Kidney (tissue), 14 donors: ENCODE results near the gene KIAA1586. TPM values are rescaled to one million over a fixed set of nuclear protein-coding genes. Genes with fewer than 3 reads are reported as not detected.
"Not testable (repeated sequence)": the region's sequence is repeated elsewhere in the genome, so short reads cannot be mapped to it uniquely, and the experiment has no call there.

Source experiments
- DNase-seq, 5 donors: peaks; one replicate each; pipeline ENCODE4 v3.0.0-alpha.2; 2013 to 2020
- FAIRE-seq: peaks from 2 replicates; lab custom pipeline; 2012; peaks lifted over from hg19 to GRCh38; lab: Jason Lieb, UNC
- H3K27ac ChIP-seq, 2 donors: one replicate each; pipeline ENCODE4 v1.7.0; 2013; ENCODE audit warnings: low read depth in 2 of 2, low read length in 2 of 2, inconsistent platforms in 1 of 2
- H3K27me3 ChIP-seq: one replicate; pipeline ENCODE4 v1.7.1; 2013; ENCODE audit warnings: low read length, inconsistent platforms; ENCODE audit not compliant: control insufficient read depth, insufficient read depth
- H3K36me3 ChIP-seq, 3 donors: one replicate each; pipeline versions ENCODE4 v1.7.0 to v1.7.1; 2013; ENCODE audit warnings: low read length in 3 of 3, control low read depth in 1 of 3, inconsistent platforms in 1 of 3; ENCODE audit not compliant: insufficient read depth in 3 of 3, control insufficient read depth in 2 of 3
- H3K4me1 ChIP-seq, 3 donors: one replicate each; pipeline versions ENCODE4 v1.7.0 to v1.7.1; 2013; ENCODE audit warnings: low read length in 3 of 3, inconsistent platforms in 1 of 3, low read depth in 1 of 3; ENCODE audit not compliant: control insufficient read depth in 2 of 3, insufficient read depth in 2 of 3
- H3K4me3 ChIP-seq, 3 donors: one replicate each; pipeline versions ENCODE4 v1.7.0 to v1.8.1; 2013; ENCODE audit warnings: low read length in 3 of 3, control low read depth in 1 of 3, inconsistent platforms in 1 of 3
- H3K9ac ChIP-seq, 3 donors: one replicate each; pipeline versions ENCODE4 v1.7.0 to v1.7.1; 2013; ENCODE audit warnings: low read length in 3 of 3, control low read depth in 1 of 3, inconsistent platforms in 1 of 3
- H3K9me3 ChIP-seq, 3 donors: one replicate each; pipeline versions ENCODE4 v1.7.0 to v1.7.1; 2013; ENCODE audit warnings: low read length in 3 of 3, control low read depth in 1 of 3, inconsistent platforms in 1 of 3; ENCODE audit not compliant: control insufficient read depth in 2 of 3, insufficient read depth in 1 of 3
- CTCF ChIP-seq: IDR thresholded peaks from 3 replicates; pipeline ENCODE4 v1.5.1; 2012; ENCODE audit warnings: mild to moderate bottlenecking, moderate library complexity, borderline replicate concordance; ENCODE audit not compliant: insufficient read depth; ENCODE audit errors: extremely low read depth
- intact Hi-C: fragments of 100-400 bp; cut with DNase I; formaldehyde crosslinking; loops from one replicate; pipeline ENCODE4 v1.11.1; 2022
- polyA plus RNA-seq: library from polyadenylated mRNA; stranded (reverse); fragments of 350-450 nt; fragmentation: Illumina TruSeq; extraction: RNeasy Lipid Tissue Mini Kit (QIAGEN cat#74804); gene quantifications from one replicate; pipeline ENCODE4 v1.2.3, GENCODE V29; 2014; ENCODE audit warnings: low read depth, low replicate concordance; ENCODE audit not compliant: insufficient read depth
- total RNA-seq: library from RNA; stranded (reverse); fragmentation: NEBNext Ultra II Directional; extraction: Animal tissue kit (Norgen Biotek cat#: 25700); gene quantifications from one replicate; pipeline ENCODE4 v1.2.1, GENCODE V29; 2021
- donor health status: control.
- donor health status: control.
- donor health status: control.
- donor health status: control.
- donor health status: control.
- donor health status: DM: yes; HTN: yes; CAD: no.
- donor health status: Normal renal cell carcinoma (clear cell type).

Gene KIAA1586
- total and polyA plus RNA-seq, 2 donors from 2014 or later = 4.4 to 13.7 TPM

GRCh38 chr6:57089687-57090457 is 43.4 kb downstream of the KIAA1586 start, which contains the start of gene ZNF451:
TSS of gene ZNF451 (plus strand) at chr6:57090188. CDS start at chr6:57090254, 66 bp downstream.
- H3K9ac ChIP-seq = peak within 1 kb of the TSS in 2 of 3 donors; percentile 36 to 86
- H3K4me1 ChIP-seq = peaks cover 2 to 11% (median 4%) of the 10 kb centered on the region in 3 donors
- no peaks in the 10 kb centered on the region for H3K36me3 ChIP-seq
- H3K27ac ChIP-seq = peak within 1 kb of the TSS; percentile 59 to 69
- FAIRE-seq (peak; percentile 76), DNase-seq (peak; percentile 98 to 99 (median 98))
- no peaks in the 10 kb centered on the region for H3K9me3 ChIP-seq
- H3K27me3 ChIP-seq = no peaks in the 10 kb centered on the region
- intact Hi-C loops = no loop called here
- H3K4me3 ChIP-seq = peak within 1 kb of the TSS; percentile 76 to 89 (median 82)
- TF ChIP-seq CTCF = no peak

- H3K9me3 ChIP-seq, H3K9ac ChIP-seq, H3K36me3 ChIP-seq, H3K27ac ChIP-seq, DNase-seq, H3K27me3 ChIP-seq, intact Hi-C loops, FAIRE-seq: not testable (repeated sequence)
- Histone ChIP-seq H3K4me3 (peak overlapping the region in 1 of 3 donors; percentile 76), H3K4me1 (peaks cover 2 to 11% (median 4%) of the 10 kb centered on the region in 3 donors)
Measured at GRCh38 chr6:57090458-57091067, 44.1 kb downstream of the KIAA1586 start.

GRCh38 chr6:57091375-57091774 is 44.9 kb downstream of the KIAA1586 start:
- peaks cover 2 to 11% (median 4%) of the 10 kb centered on the region in 3 donors for H3K4me1 ChIP-seq
- H3K36me3 ChIP-seq, H3K4me3 ChIP-seq, H3K9me3 ChIP-seq, H3K27me3 ChIP-seq, intact Hi-C loops, H3K9ac ChIP-seq, H3K27ac ChIP-seq, FAIRE-seq, DNase-seq: not testable (repeated sequence)

- FAIRE-seq = no peak
- Histone ChIP-seq H3K27ac (no peak overlapping the region), H3K27me3 (no peaks in the 10 kb centered on the region), H3K9ac (no peak overlapping the region), H3K4me1 (peaks cover 2 to 11% (median 2%) of the 10 kb centered on the region in 3 donors), H3K4me3 (no peak overlapping the region), H3K36me3 (peaks cover 3 to 4% (median 3%) of the 10 kb centered on the region in 3 donors), H3K9me3 (no peaks in the 10 kb centered on the region)
- no peak for TF ChIP-seq CTCF
- DNase-seq = no peak
- intact Hi-C loops = no loop called here
Measured at GRCh38 chr6:57094689-57095088, 48.2 kb downstream of the KIAA1586 start.
